Suprapubic skin (tissue), 4 donors: ENCODE measurements around the gene ASB9. TPM values are rescaled to one million over a fixed set of nuclear protein-coding genes. Genes with fewer than 3 reads are reported as not detected.
A peak's percentile ranks its signal among the peaks of the same experiment; 100 is the strongest.
"Not testable (repeated sequence)": the region's sequence is repeated elsewhere in the genome, so short reads cannot be mapped to it uniquely, and the experiment has no call there.

Experiments
- DNase-seq, 2 donors: peaks; one replicate each; pipeline ENCODE4 v3.0.0-alpha.2; 2019; ENCODE audit warnings: low spot score in 2 of 2
- H3K27ac ChIP-seq: fragments of 200-600 bp; sonication (generic); one replicate; pipeline ENCODE4 v1.5.1; 2019
- H3K27me3 ChIP-seq: fragments of 200-600 bp; sonication (generic); one replicate; pipeline ENCODE4 v1.5.1; 2019
- H3K36me3 ChIP-seq: fragments of 200-600 bp; sonication (generic); one replicate; pipeline ENCODE4 v1.5.1; 2019
- H3K4me1 ChIP-seq: fragments of 200-600 bp; sonication (generic); one replicate; pipeline ENCODE4 v1.5.1; 2019
- H3K4me3 ChIP-seq: fragments of 200-600 bp; sonication (generic); one replicate; pipeline ENCODE4 v1.5.1; 2019; ENCODE audit warnings: mild to moderate bottlenecking
- H3K9me3 ChIP-seq: fragments of 200-600 bp; sonication (generic); one replicate; pipeline ENCODE4 v1.5.1; 2019
- EP300 ChIP-seq: sonication (generic); formaldehyde crosslinking; IDR thresholded peaks from one replicate; pipeline ENCODE4 v1.6.1; 2017; ENCODE audit warnings: antibody characterized with exemption
- POLR2A ChIP-seq, 2 donors: fragments of 450-650 bp; IDR thresholded peaks; one replicate each; pipeline ENCODE4 v1.6.1; 2017; ENCODE audit warnings: antibody characterized with exemption in 2 of 2, mild to moderate bottlenecking in 2 of 2, moderate library complexity in 2 of 2
- POLR2AphosphoS5 ChIP-seq, 3 donors: sonication (generic); formaldehyde crosslinking; IDR thresholded peaks; one replicate each; pipeline ENCODE4 v1.6.1; 2017; ENCODE audit warnings: antibody characterized with exemption in 3 of 3
- WGBS: methylation state at CpG from one replicate; pipeline ENCODE4 v1.1.5; 2018; 5-methylcytosine and 5-hydroxymethylcytosine counted together
- total RNA-seq, 4 donors: library from RNA; depleted of rRNA; stranded (reverse); fragments of >200 nt; gene quantifications; one replicate each; pipeline ENCODE4 v1.1.0, GENCODE V29; 2016
- TF ChIP-seq, protein P1 (sequence below), 2 donors: fragments of 200-600 bp in 1 of 2; fragments of 450-650 bp in 1 of 2; sonication (generic) in 1 of 2; IDR thresholded peaks; one replicate each; pipeline ENCODE4 v1.5.1; 2016 to 2019; ENCODE audit warnings: antibody characterized with exemption in 2 of 2, mild to moderate bottlenecking in 1 of 2, moderate library complexity in 1 of 2

The ASB9 gene
- total RNA-seq, 4 donors from 2014 or later: 0.49 to 3.6 (median 1.3) TPM

- no peak for TF ChIP-seq EP300
- TF ChIP-seq POLR2A (IDR thresholded peaks at IDR 0.05): no peak
- TF ChIP-seq POLR2AphosphoS5 (IDR thresholded peaks at IDR 0.05): no peak
- TF ChIP-seq, protein P1, sequence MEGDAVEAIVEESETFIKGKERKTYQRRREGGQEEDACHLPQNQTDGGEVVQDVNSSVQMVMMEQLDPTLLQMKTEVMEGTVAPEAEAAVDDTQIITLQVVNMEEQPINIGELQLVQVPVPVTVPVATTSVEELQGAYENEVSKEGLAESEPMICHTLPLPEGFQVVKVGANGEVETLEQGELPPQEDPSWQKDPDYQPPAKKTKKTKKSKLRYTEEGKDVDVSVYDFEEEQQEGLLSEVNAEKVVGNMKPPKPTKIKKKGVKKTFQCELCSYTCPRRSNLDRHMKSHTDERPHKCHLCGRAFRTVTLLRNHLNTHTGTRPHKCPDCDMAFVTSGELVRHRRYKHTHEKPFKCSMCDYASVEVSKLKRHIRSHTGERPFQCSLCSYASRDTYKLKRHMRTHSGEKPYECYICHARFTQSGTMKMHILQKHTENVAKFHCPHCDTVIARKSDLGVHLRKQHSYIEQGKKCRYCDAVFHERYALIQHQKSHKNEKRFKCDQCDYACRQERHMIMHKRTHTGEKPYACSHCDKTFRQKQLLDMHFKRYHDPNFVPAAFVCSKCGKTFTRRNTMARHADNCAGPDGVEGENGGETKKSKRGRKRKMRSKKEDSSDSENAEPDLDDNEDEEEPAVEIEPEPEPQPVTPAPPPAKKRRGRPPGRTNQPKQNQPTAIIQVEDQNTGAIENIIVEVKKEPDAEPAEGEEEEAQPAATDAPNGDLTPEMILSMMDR (IDR thresholded peaks at IDR 0.05): no peak
- H3K4me1 ChIP-seq: no peaks in the 10 kb centered on the region
- H3K36me3 ChIP-seq: no peaks in the 10 kb centered on the region
- no peaks in the 10 kb centered on the region for H3K27me3 ChIP-seq
- WGBS: 34% methylated on average over 3 of the region's 3 CpGs
- no peak overlapping the region for H3K4me3 ChIP-seq
- no peaks in the 10 kb centered on the region for H3K9me3 ChIP-seq
- DNase-seq: no peak
- H3K27ac ChIP-seq: no peak overlapping the region
Observed at GRCh38 chrX:15310117-15310516, 40.2 kb upstream of the ASB9 start.

DNA sequence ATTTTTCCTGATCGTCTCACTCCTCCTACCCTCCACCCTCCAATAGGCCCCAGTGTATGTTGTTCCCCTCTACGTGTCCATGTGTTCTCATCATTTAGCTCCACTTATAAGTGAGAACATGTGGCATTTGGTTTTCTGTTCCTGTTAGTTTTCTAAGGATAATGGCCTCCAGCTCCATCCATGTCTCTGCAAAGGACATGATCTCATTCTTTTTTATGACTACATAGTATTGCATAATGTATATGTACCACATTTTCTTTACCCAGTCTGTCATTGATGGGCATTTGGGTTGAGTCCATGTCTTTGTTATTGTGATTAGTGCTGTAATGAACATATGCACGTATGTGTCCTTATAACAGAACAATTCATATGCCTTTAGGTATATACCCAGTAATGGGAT, 36.0 kb upstream of the ASB9 start:
- H3K27ac ChIP-seq, H3K36me3 ChIP-seq, H3K27me3 ChIP-seq, H3K9me3 ChIP-seq, H3K4me3 ChIP-seq, DNase-seq, H3K4me1 ChIP-seq: not testable (repeated sequence)
- 65% methylated on average over 3 of the region's 3 CpGs for WGBS

DNA sequence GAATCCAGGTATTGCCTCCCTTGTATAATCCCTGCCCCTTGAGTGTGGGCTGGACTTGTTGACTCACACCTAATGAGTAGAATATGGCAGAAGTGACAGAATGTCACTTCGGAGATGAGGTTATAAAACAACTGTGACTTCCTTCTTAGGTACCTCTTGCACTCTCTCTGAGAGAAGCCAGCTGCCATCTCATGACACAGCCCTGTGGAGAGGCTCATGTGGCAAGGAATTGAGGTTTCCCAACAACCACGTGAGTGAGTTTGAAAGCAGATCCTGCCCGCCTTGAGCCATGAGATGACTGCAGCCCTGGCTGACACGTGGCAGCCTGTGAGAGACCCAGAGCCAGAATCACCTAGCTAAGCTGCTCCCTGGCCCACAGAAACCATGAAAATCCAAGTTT, 32.0 kb upstream of the ASB9 start:
- no peak for TF ChIP-seq POLR2A (IDR thresholded peaks at IDR 0.05)
- TF ChIP-seq, protein P1 (IDR thresholded peaks at IDR 0.05): no peak
- no peak for TF ChIP-seq EP300
- TF ChIP-seq POLR2AphosphoS5 (IDR thresholded peaks at IDR 0.05): no peak
- H3K27ac ChIP-seq: no peak overlapping the region
- DNase-seq: peak in 1 of 2 donors; percentile 81

GRCh38 chrX:15299941-15300851, 30.3 kb upstream of the ASB9 start:
- no peak overlapping the region for H3K4me3 ChIP-seq
- no peaks in the 10 kb centered on the region for H3K36me3 ChIP-seq
- TF ChIP-seq EP300: no peak
- TF ChIP-seq, protein P1 (IDR thresholded peaks at IDR 0.05): peak in 1 of 2 donors; percentile 21
- H3K4me1 ChIP-seq: no peaks in the 10 kb centered on the region
- H3K27ac ChIP-seq: no peak overlapping the region
- 53% methylated on average over 4 of the region's 4 CpGs for WGBS
- DNase-seq: no peak
- H3K27me3 ChIP-seq: no peaks in the 10 kb centered on the region
- no peaks in the 10 kb centered on the region for H3K9me3 ChIP-seq

More for the DNA sequence above, 32.0 kb upstream of the ASB9 start:
- Histone ChIP-seq H3K4me1 (no peaks in the 10 kb centered on the region), H3K27me3 (no peaks in the 10 kb centered on the region), H3K4me3 (no peak overlapping the region), H3K36me3 (no peaks in the 10 kb centered on the region), H3K9me3 (no peaks in the 10 kb centered on the region)
- 62% methylated on average over 4 of the region's 4 CpGs for WGBS

GRCh38 chrX:15298780-15299179, 28.9 kb upstream of the ASB9 start:
- H3K4me3 ChIP-seq: no peak overlapping the region
- TF ChIP-seq, protein P1 (IDR thresholded peaks at IDR 0.05): no peak
- TF ChIP-seq EP300 (no peak), POLR2AphosphoS5 (IDR thresholded peaks at IDR 0.05) (no peak), POLR2A (IDR thresholded peaks at IDR 0.05) (no peak)
- 76% methylated on average over 3 of the region's 3 CpGs for WGBS
- no peaks in the 10 kb centered on the region for H3K27me3 ChIP-seq
- no peaks in the 10 kb centered on the region for H3K9me3 ChIP-seq
- H3K4me1 ChIP-seq: no peaks in the 10 kb centered on the region
- no peak for DNase-seq
- no peaks in the 10 kb centered on the region for H3K36me3 ChIP-seq
- peak overlapping the region; percentile 29 for H3K27ac ChIP-seq
